ENCODE results near the gene SIGLEC9. TPM values are rescaled to one million over a fixed set of nuclear protein-coding genes. Genes with fewer than 3 reads are reported as not detected.

Gene SIGLEC9
- polyA plus RNA-seq, 5 donors, result 0.64 to 1.3 (median 0.84) TPM

DNA sequence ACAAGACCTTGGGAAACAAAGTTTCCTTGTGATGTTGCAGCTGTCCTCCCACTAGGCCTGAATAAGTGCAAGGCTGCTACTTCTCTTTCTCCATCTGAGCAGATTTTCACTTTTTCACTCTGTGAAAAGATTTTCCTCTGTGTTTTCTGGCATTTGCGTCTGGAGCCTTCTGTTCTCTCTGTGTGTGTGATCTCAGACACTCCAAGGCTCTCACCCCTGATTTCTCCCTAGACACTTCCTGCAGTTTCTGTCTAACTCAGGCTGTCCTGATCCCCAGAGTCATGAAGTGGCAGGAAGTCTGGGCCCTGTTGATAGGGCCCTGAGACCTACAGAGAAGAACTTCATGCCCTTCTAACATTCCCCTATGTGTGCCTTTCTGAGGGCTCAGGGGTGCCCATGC, 54.5 kb downstream of the SIGLEC9 start:
- no peak for DNase-seq

Other genes with a start within 250 kb of the SIGLEC9 start
- not detected for gene KLK4, start 213.5 kb upstream of the SIGLEC9 start, polyA plus RNA-seq (ENCODE audit: insufficient read depth in 1 of 5, insufficient read length in 5 of 5, low replicate concordance in 1 of 5)
- under 1 TPM; 0.18 to 0.93 (median 0.56) TPM for gene KLK5, start 171.9 kb upstream of the SIGLEC9 start, polyA plus RNA-seq (ENCODE audit: insufficient read depth in 1 of 5, insufficient read length in 5 of 5, low replicate concordance in 1 of 5)
- gene KLK6, start 155.3 kb upstream of the SIGLEC9 start, polyA plus RNA-seq (ENCODE audit: insufficient read depth in 1 of 5, insufficient read length in 5 of 5, low replicate concordance in 1 of 5), result under 1 TPM in 4 of 5 donors, not detected in 1; 0.15 to 0.37 (median 0.32) TPM
- gene KLK7, start 141.0 kb upstream of the SIGLEC9 start, polyA plus RNA-seq (ENCODE audit: insufficient read depth in 1 of 5, insufficient read length in 5 of 5, low replicate concordance in 1 of 5), result under 1 TPM in 3 of 5 donors, not detected in 2; 0.12 to 0.31 (median 0.14) TPM
- gene KLK8, start 123.3 kb upstream of the SIGLEC9 start, polyA plus RNA-seq (ENCODE audit: insufficient read depth in 1 of 5, insufficient read length in 5 of 5, low replicate concordance in 1 of 5), result under 1 TPM in 1 of 5 donors, not detected in 4; 0.46 TPM
- 1 to 10 TPM in 3 of 5 donors, under 1 TPM in 2; 0.48 to 1.2 (median 1.1) TPM for gene KLK10, start 105.2 kb upstream of the SIGLEC9 start, polyA plus RNA-seq (ENCODE audit: insufficient read depth in 1 of 5, insufficient read length in 5 of 5, low replicate concordance in 1 of 5)
- 1 to 10 TPM; 2.1 to 5.0 (median 3.6) TPM for gene KLK11, start 98.3 kb upstream of the SIGLEC9 start, polyA plus RNA-seq (ENCODE audit: insufficient read depth in 1 of 5, insufficient read length in 5 of 5, low replicate concordance in 1 of 5)
- under 1 TPM; 0.39 to 0.76 (median 0.59) TPM for gene KLK12, start 89.9 kb upstream of the SIGLEC9 start, polyA plus RNA-seq (ENCODE audit: insufficient read depth in 1 of 5, insufficient read length in 5 of 5, low replicate concordance in 1 of 5)
- gene KLK13, start 59.8 kb upstream of the SIGLEC9 start, polyA plus RNA-seq (ENCODE audit: insufficient read depth in 1 of 5, insufficient read length in 5 of 5, low replicate concordance in 1 of 5), result under 1 TPM; 0.30 to 0.76 (median 0.38) TPM
- gene KLK14, start 42.0 kb upstream of the SIGLEC9 start, polyA plus RNA-seq (ENCODE audit: insufficient read depth in 1 of 5, insufficient read length in 5 of 5, low replicate concordance in 1 of 5), result under 1 TPM in 4 of 5 donors, not detected in 1; 0.13 to 0.31 (median 0.23) TPM
- gene CTU1, start 16.5 kb upstream of the SIGLEC9 start, polyA plus RNA-seq (ENCODE audit: insufficient read depth in 1 of 5, insufficient read length in 5 of 5, low replicate concordance in 1 of 5), result 1 to 10 TPM; 1.7 to 4.4 (median 2.2) TPM
- under 1 TPM; 0.54 to 0.82 (median 0.66) TPM for gene SIGLEC7, start 17.4 kb downstream of the SIGLEC9 start, polyA plus RNA-seq (ENCODE audit: insufficient read depth in 1 of 5, insufficient read length in 5 of 5, low replicate concordance in 1 of 5)
- gene CD33, start 100.2 kb downstream of the SIGLEC9 start, polyA plus RNA-seq (ENCODE audit: insufficient read depth in 1 of 5, insufficient read length in 5 of 5, low replicate concordance in 1 of 5), result 1 to 10 TPM; 2.5 to 4.2 (median 3.5) TPM
- not detected for gene SIGLECL1, start 126.2 kb downstream of the SIGLEC9 start, polyA plus RNA-seq (ENCODE audit: insufficient read depth in 1 of 5, insufficient read length in 5 of 5, low replicate concordance in 1 of 5)
- gene IGLON5, start 186.7 kb downstream of the SIGLEC9 start, polyA plus RNA-seq (ENCODE audit: insufficient read depth in 1 of 5, insufficient read length in 5 of 5, low replicate concordance in 1 of 5), result 1 to 10 TPM in 4 of 5 donors, under 1 TPM in 1; 0.63 to 2.5 (median 2.1) TPM
- 1 to 10 TPM; 3.2 to 5.3 (median 3.8) TPM for gene VSIG10L, start 217.2 kb downstream of the SIGLEC9 start, polyA plus RNA-seq (ENCODE audit: insufficient read depth in 1 of 5, insufficient read length in 5 of 5, low replicate concordance in 1 of 5)
- gene ETFB, start 241.5 kb downstream of the SIGLEC9 start, polyA plus RNA-seq (ENCODE audit: insufficient read depth in 1 of 5, insufficient read length in 5 of 5, low replicate concordance in 1 of 5), result 10 to 100 TPM; 37.7 to 56.2 (median 43.0) TPM
- 1 to 10 TPM in 4 of 5 donors, under 1 TPM in 1; 0.83 to 2.2 (median 1.6) TPM for gene CLDND2, start 244.1 kb downstream of the SIGLEC9 start, polyA plus RNA-seq (ENCODE audit: insufficient read depth in 1 of 5, insufficient read length in 5 of 5, low replicate concordance in 1 of 5)
- gene NKG7, start 247.7 kb downstream of the SIGLEC9 start, polyA plus RNA-seq (ENCODE audit: insufficient read depth in 1 of 5, insufficient read length in 5 of 5, low replicate concordance in 1 of 5), result 1 to 10 TPM; 3.2 to 8.0 (median 5.7) TPM